Ishikawa (cell line): ENCODE measurements around the gene SGCD.

ENCODE experiments used
- CEBPB ChIP-seq: IDR thresholded peaks from 2 replicates; pipeline ENCODE4 v1.6.1; 2012
- MAX ChIP-seq: IDR thresholded peaks from 2 replicates; pipeline ENCODE4 v1.6.1; 2012
- TAF1 ChIP-seq: IDR thresholded peaks from 2 replicates; pipeline ENCODE4 v1.6.1; 2012; ENCODE audit warnings: low read depth, mild to moderate bottlenecking

- TF ChIP-seq CEBPB (no peak), MAX (no peak), TAF1 (no peak)
These were observed 64.2 kb downstream of the SGCD start for GRCh38 chr5:156391139-156391538.
